OCI-LY3 (cell line): ENCODE data around the gene RFX2.

ENCODE experiments used
- CTCF ChIP-seq: fragments of 200-600, 300-600 bp; sonication (generic); IDR thresholded peaks from 2 replicates; pipeline ENCODE4 v1.5.1; 2014; ENCODE audit warnings: antibody characterized with exemption, low read length, low read depth
- EZH2phosphoT487 ChIP-seq: fragments of 200-600 bp; shearing (Covaris generic); IDR thresholded peaks from 2 replicates; pipeline ENCODE4 v1.6.1; 2018; ENCODE audit warnings: antibody characterized with exemption, mixed run types, low read depth

- no peak for TF ChIP-seq CTCF
- TF ChIP-seq EZH2phosphoT487 = no peak
Measured at GRCh38 chr19:5954293-5954692, 156.0 kb downstream of the RFX2 start.
